Cardiac septum (tissue), 1 donor: ENCODE results near the gene C11orf86. TPM values are rescaled to one million over a fixed set of nuclear protein-coding genes. Genes with fewer than 3 reads are reported as not detected.
A peak's percentile ranks its signal among the peaks of the same experiment; 100 is the strongest.
"Not testable (repeated sequence)": the region's sequence is repeated elsewhere in the genome, so short reads cannot be mapped to it uniquely, and the experiment has no call there.

Source experiments
- DNase-seq: peaks from one replicate; pipeline ENCODE4 v3.0.0-alpha.2; 2020; ENCODE audit warnings: low spot score
- intact Hi-C: fragments of 100-400 bp; cut with DNase I; formaldehyde crosslinking; loops from one replicate; pipeline ENCODE4 v1.14.0; 2022
- long read RNA-seq: library from polyadenylated mRNA; unstranded; transcript quantifications from one replicate; pipeline ENCODE4 v2.0.0, GENCODE V29; 2021
- total RNA-seq: library from RNA; stranded (reverse); fragmentation: NEBNext Ultra II Directional; extraction: Animal tissue kit (Norgen Biotek cat#: 25700); gene quantifications from one replicate; pipeline ENCODE4 v1.2.1, GENCODE V29; 2021
- donor health status: DM: no; HTN: no; CAD: no.

The C11orf86 gene, protein sequence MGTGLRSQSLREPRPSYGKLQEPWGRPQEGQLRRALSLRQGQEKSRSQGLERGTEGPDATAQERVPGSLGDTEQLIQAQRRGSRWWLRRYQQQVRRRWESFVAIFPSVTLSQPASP
- not detected for total RNA-seq
- long read RNA-seq, result 0 reads

DNA sequence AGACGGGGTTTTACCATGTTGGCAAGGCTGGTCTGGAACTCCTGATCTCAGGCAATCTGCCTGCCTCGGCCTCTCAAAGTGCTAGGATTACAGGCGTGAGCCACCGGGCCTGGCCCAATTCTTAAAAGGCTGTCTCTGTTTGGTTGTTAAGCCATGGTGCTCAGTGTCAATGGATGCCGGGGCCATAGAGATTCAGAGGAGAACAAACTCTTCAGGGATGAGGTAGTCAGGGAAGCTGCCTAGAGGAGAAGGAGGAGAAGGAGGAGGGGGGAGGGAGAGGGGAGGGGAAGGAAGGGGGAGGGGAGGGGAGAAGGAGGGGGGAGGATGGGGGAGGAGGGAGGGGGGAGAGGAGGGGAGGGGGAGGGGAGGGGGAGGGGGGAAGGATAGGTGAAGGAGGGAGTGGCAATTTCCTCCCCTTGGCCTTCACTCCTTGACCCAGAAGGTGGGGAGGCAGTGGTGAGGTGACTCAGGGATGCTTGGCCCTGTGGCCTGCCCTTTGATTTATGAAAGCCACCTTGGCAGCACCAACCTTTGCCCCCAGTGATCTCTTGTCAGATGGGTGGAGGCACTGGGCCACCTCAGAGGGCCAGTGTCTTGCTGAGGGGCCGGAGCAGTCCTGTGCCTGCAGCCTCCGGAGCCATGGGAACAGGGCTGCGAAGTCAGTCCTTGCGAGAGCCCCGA is at the start of gene C11orf86:
Gene C11orf86, plus strand, starts transcription at position 581 of the 681 bp plus-strand sequence. Its CDS starts 59 bp downstream, at position 640.
- intact Hi-C loops, result no loop called here

DNA sequence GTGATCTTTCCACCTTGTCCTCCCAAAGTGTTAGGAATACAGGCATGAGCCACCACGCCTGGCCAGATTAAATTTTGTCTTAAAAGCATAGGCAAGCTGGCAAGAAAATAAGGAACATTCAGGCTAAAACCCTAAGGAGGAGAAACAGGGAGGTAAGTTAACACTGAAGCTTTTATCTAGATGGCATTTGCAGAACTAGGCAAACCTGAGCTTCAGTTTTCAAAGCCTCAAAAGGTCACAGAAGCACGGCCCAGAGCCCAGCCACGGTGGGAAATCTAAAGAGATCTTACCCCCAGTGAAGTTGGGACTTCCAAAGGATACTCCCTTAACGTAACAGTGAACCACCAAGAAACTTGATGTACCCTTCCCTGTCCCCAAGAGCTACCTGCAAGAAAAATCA is 45.4 kb upstream of the C11orf86 start:
- DNase-seq, result no peak
- intact Hi-C loops, result no loop called here

More for the DNA sequence above, at the start of gene C11orf86:
- no peak for DNase-seq

DNA sequence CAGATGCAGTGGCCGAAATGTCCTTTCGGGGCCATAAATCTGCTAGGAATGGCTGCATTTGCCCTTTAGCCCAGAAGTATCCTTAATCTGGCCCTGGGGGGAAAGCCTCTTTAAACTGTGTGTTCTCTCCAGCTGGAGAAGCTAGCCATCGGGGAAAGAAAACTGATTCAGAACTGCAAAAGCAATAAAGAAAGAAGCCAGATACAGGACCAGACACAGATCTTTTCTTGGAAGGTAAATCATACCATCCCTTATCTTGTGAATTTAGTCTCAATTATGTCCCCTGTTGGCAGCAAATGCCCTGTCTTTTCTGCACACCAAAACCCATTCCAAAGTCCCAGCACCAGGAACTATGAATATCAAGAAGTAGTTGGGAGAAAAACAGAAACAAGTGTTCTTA is 42.6 kb upstream of the C11orf86 start:
- no peak for DNase-seq
- intact Hi-C loops, result no loop called here

DNA sequence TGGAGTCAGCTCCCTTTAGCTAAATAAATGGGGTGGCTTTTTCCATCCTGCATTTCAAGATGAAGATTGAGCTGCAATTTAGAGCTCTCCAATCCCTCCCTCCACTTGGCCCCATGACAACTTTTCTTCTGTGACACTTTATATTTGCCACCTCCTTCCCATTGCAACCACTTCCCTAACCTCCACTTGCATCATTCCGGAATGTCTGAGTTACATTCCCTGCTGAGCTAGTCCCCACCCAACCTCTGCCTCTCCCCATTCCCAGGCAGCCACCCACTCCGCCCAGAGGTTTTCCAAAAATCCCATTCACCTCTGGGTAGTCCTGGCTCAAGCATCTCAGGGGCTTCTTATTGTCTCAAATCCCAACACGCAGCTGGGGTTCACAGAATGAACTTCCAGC is 41.6 kb upstream of the C11orf86 start:
- no peak for DNase-seq
- intact Hi-C loops, result no loop called here

DNA sequence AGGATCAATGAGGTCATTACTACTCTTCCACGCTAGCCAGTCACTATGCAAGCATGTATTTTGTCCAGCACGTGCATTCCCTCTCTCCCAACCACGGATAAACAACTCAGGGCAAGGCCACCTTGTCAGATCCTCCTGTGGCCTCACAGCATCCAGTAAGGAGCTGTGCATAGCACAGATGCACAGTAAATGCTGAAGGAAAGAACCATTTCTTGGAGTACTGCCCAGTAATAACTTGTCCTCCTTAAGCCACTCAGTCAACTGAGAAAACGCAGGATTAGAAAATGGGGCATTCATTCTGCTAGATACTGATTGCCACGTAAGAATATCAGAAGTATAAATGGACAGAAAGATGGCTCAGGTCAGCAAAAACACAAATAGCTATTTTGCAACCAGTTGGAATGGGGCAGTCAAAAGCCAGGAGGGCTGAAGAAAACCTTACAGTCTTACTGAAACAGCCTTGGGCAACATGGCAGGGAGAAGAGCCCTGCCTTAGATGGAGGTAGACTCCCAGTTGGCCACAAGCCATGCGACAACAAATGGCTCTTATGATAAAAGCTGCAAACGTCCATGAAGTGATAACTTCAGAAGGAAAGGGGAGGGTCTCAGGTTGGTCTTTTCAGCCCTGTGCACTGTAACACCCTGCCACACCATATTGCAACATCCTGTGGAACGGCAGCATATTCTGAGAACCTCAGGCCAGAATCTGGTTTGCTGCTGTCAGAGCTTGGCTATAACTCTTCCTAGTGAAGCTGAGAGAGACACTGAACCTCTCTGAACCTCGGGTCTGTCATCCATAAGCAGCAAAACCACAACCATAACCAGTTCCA is 39.9 kb upstream of the C11orf86 start:
- no peak for DNase-seq
- intact Hi-C loops, result no loop called here

DNA sequence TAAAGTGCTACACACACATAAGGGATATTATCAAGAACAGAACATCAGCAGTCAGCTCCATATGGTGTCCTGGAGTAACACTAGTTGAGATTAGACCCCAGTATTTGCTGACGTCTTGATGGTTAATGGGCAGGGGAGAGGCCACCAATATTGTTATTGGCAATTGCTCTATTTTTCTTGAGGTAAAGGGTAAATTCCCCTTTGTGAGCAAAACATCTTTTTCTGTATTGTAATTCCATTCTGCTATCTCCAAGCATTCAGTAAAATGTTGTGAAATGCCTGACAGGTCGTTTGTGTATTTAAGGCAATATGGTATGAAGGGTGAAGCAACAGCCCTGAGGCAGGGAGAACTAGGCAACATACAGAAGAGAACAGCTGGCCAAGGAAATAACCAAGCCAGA is 38.8 kb upstream of the C11orf86 start:
- intact Hi-C loops, result no loop called here
- DNase-seq, result no peak

DNA sequence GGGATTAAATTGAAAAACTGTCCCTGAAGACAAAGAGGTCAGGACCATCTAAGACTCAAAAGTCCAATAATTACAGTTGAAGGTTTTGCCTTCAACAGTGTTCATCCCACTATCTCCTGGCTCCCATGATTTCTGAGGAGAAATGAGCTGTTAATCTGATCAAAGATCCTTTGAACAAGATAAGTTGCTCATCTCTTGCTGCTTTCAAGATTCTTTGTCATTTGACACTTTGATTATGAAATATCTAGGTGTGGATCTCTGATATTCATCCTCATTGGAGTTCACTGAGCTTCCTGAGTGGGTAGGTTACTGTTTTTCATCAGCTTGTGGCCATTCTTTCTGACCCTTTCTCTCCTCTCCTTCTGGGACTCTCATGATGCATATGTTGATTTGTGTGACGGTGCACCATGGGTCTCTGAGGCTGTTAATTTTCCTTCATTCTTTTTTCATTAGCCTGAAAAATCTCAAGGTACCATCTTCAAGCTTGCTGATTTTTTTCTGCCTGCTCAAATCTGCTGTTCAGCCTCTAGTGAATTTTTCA is 37.8 kb upstream of the C11orf86 start:
- intact Hi-C loops, result no loop called here
- DNase-seq, result no peak

DNA sequence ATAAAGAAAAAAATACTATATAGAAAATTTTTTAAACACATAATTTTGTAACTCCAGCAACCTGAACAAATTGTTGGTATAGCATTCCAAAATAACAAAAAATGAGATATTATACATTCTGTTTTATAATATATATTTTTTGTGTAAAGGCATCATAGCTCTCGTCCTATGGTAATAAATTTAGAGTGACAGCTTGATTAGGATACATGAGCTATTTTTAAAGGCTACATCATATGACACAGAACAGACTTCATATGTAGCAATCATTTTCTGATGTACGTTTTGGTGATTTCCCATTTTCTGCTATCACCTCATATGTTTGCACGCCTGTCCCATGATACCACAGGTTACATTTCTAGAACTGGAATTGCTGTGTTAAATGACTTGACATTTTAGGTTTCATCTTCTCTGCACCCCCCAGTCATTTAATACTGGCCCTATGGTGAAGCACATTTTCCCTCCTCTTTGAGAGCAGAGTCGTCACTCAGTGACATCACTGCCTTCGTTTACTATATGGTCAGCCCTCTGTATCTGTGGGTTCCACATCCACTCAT is 36.4 kb upstream of the C11orf86 start:
- intact Hi-C loops, result no loop called here
- DNase-seq, result no peak

DNA sequence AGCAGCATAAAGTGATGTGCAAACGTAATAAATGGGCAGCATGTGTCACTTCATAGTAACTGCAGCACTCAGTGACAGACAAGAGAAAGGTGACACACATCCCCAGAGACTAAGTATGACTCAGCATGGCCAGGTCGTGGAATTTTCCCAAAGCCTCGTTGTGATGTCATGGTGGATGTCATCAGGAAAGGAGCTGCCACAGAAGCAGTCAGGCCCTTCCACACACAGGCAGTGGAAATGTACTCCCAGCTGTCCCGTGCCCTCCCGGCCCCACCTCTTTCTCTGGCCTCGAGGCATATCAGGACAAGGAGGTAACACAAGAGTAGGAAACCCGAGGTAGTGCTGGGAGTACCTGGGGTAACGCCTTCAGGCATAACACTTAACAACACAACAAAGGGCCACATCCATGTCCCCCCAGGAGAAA is 25.0 kb upstream of the C11orf86 start:
- DNase-seq, result no peak
- intact Hi-C loops, result no loop called here

DNA sequence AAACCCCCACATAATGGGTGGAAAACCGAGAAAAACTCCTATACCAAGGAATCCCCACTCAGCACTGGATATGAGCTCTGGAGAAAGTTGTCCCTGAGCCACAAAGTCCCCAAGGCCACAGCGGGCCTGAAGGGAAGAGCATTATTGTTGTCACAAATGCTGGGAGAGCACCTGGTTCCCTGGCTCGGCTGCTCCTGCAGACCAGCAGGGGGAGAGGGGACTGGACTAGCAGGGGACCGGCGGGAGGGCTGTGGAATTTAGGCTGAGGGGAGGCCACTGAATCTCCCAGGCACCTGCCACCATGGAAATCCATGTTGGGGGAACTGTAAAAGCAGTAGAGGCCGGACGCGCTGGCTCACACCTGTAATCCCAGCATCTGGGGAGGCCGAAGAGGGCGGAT is 24.0 kb upstream of the C11orf86 start:
- no peak for DNase-seq
- intact Hi-C loops, result no loop called here

DNA sequence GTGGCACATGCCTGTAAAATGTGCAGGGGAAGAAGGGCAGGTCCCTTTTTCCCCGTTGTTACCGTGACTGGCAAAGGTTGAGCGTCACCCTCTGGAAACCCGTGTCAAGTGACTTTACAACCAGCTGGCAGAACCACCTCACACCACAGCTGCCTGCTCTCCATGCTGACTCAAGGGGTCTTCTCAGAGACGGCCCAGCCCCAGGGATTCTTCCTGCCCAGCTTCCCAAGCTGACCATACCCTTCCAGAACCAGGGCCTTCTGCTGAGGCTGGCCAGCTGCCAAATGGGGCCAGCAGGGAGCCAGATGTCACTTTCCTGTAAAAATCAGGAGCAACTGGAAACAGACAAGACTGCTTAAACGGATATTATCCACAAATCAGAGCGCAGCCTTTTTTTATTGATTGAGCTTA is 23.2 kb upstream of the C11orf86 start:
- intact Hi-C loops, result no loop called here
- DNase-seq, result no peak

DNA sequence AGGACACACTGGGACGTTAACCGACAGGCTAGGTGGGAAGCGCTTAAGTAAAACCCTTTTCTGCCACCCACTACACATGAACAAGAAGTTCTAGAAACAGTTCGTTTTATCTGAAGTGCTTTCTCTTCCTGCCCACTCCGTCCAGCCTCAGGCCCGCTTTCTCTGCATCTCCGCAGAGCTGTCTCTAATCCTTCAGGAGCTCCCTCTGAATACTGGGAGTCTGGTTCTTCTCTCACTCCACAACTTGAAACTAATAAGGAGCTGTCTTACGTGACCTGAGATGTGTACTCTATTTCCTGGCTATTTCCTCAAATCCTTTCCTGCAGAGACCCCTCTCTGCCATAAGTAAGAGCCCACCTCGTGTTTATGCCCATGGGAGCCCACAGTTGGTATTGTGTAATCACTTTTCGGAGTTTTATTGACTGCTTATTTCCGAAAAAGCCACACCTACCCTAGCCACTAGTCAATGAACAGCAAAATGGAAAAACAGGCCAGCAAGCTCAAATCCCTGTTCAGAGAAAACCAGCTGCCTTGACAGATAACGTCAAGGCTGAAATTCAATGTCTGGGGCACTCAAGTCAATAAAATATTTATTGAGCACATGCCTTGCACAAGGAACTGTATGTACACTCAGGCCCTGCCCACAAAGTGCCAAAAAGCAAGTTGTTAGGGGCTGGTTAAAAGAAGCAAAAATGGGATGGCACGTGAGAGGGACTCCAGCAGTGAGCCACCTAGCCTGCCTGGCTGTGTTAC is 21.8 kb upstream of the C11orf86 start:
- no peak for DNase-seq
- intact Hi-C loops, result no loop called here

DNA sequence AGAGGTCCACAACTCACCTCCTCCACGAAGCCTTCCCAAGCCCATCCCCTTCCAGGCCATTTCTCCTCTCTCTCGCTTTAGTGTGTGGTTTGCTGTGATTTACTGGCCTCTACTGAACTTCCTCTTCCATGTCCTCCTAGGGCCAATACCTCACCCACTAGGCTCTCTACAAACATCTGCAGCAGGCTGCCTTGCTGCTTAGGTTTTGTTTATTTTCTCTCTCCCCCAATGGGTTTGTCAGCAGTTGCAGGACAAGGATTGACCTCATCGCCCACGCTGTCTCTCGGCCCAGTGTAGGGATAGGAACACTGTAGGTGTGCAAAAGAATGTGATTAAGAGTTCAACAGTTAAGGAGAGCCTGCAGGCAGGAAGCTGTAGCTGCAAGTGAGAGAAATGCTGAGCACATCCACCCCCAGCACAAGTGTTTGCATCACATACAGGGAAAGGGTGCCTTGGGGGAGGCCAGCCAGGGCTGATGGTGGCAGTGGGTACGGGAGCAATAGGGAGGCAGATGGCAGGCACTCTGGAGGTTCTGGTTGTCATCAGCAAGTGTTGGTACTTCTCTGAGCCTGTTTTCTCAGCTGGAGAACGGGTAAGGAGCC is 18.3 kb upstream of the C11orf86 start:
- intact Hi-C loops, result no loop called here
- no peak for DNase-seq

DNA sequence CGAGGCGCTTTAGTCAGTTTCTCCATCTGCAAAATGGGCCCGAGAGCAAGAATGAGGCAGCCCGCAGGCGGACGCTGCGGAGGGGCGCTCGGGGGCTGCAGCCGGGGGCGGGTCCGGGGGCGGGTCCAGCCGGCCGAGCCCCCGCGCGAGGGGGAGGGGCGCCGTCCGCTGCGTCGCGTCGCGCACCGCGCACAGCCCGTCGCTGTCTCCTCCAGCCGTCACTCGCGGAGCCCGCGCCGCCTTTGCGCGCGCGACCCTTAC is 17.2 kb upstream of the C11orf86 start:
- no peak for DNase-seq
- intact Hi-C loops, result no loop called here

DNA sequence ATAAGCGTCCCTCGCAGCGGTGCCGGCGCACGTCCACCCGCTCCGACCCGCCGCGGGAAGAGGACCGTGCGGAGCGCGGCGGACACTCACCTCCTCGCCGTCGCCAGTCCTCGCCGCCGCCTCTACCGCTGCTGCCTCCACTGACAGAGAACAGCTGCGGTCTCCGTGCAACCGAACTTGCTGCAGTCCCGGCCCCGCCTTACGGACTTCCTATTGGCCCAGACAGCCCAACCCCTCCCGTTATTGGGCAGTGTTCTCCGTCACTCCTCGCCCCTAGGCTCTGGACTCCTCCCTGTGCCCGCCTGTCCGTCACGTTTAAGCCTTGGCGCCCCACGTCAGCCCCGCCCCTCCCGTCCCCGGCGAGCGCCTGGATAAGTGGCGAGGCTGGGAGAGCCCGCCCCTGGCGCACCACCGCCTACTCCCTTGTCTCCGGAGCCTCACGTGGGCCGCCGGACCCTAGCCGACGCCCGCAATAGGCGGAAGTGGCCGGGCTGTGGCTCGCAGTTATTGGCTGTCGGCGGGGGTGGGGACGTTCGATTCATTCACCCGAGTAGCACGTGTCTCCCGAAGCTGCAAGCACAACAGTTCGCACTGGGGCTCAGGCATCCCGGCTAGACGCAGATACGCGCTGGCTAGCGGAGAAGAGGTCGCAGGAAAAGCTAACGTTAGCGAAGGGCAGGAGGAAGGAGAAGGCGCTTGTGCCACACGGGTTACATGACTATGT is 16.7 kb upstream of the C11orf86 start, which contains the start of gene PC:
Gene PC, minus strand, starts transcription at position 152 of the 724 bp plus-strand sequence. CDS start 86,224 bp downstream, outside the sequence.
- DNase-seq, result peak; percentile 99
- intact Hi-C loops, result no loop called here

DNA sequence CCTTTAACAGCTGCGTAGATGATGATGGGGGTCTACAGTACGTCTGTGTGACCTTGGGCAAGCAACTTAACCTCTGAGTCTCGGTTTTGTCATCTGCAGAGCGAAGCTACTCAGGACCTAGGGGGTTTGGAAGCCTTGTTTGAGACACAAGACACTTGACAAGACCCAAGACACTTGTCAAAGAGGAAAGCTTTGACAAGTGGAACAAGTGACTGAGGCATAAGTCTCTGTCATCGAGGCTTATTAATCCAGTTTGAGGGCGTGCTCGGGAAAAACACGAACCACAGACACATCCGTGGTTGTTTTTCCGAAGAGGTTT is 16.2 kb upstream of the C11orf86 start:
- no peak for DNase-seq
- intact Hi-C loops, result no loop called here

DNA sequence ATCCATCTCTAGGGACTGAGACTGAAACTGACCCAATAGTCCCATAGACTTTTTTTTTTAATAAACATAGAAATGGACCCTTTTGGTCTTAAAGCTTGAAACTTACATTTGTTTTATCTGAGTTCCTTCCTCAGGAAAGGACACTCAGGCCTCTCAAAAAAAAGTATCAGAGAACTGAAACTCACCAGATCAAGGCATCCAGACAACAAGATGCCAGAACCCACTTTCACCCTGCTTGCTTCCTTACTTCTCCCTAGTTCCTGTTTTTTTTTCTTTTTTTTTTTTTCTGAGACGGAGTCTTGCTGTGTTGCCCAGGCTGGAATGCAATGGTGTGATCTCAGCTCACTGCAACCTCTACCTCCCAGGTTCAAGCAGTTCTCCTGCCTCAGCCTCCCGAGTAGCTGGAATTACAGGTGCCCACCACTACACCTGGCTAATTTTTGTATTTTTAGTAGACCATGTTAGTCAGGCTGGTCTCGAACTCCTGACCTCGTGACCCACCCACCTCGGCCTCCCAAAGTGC is 13.4 kb upstream of the C11orf86 start:
- intact Hi-C loops, result not testable (repeated sequence)

DNA sequence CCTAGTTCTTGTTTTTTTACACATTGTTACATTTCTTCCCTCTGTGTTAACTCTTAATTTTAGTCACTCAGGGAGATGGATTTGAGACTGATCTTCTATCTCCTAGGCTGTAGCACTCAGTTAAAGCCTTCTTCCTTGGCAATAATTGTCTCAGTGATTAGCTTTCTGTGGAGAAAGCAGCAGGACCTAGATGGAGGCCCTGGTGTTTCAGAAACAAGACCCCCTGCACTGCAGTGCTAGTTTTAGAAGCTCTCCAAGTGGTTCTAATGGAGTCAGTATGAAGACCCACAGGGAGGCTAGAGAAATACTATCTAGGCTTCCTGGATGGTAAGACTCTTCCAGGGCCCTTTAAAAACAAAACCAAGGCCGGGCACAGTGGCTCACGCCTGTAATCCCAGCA is 12.9 kb upstream of the C11orf86 start:
- no peak for DNase-seq
- intact Hi-C loops, result no loop called here

More for the DNA sequence above, 13.4 kb upstream of the C11orf86 start:
- not testable (repeated sequence) for DNase-seq

DNA sequence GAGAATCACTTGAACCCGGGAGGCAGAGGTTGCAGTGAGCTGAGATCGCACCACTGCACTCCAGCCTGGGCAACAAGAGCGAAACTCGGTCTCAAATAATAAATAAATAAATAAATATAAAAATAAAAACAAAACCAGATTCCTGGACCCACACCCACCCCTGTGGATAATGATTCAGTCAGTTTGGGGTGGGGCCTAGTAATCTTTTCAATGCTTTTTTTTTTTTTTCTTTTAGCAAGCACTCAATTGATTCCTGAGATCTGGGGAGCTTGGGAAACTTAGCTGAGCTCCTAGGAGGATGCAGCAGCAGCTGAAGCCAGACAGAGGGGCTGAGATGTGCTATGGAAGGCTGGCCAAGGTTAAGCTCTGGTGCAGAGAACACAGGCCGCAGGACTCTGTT is 12.3 kb upstream of the C11orf86 start:
- DNase-seq, result no peak
- intact Hi-C loops, result no loop called here
